Vagina (tissue), 2 donors: Measurements from ENCODE around the gene NCAPD3.

Experiments used
- CTCF ChIP-seq, 3 experiments: fragments of 450-650 bp in 2 of 3; fragments of 200-600 bp in 1 of 3; sonication (generic) in 1 of 3; IDR thresholded peaks; one replicate each; pipeline ENCODE4 v1.5.1; 2017 to 2019; ENCODE audit warnings: antibody characterized with exemption in 3 of 3, mild to moderate bottlenecking in 2 of 3, moderate library complexity in 2 of 3
- POLR2A ChIP-seq, 2 donors: fragments of 450-650 bp; IDR thresholded peaks; one replicate each; pipeline ENCODE4 v1.6.1; 2017; ENCODE audit warnings: antibody characterized with exemption in 2 of 2, mild to moderate bottlenecking in 2 of 2, moderate library complexity in 2 of 2

GRCh38 chr11:134206185-134206584, 17.6 kb downstream of the NCAPD3 start:
- TF ChIP-seq CTCF (IDR thresholded peaks at IDR 0.05) (no peak), POLR2A (IDR thresholded peaks at IDR 0.05) (no peak)
